PC-9 (cell line): ENCODE measurements around the gene FGF1. TPM values are rescaled to one million over a fixed set of nuclear protein-coding genes. Genes with fewer than 3 reads are reported as not detected.

Experiments used
- BruUV-seq: library from RNA; stranded (reverse); fragments of 400-500 nt; replicated peaks from 2 replicates; lab custom pipeline; 2021; lab: Mats Ljungman, UMichigan
- CTCF ChIA-PET: fragments of 300-600 bp; sonication (Branson Sonifier 250); formaldehyde crosslinking; loops from one replicate; lab custom pipeline; 2022; ENCODE audit warnings: antibody characterized with exemption; lab: Charles Lee
- POLR2A ChIA-PET: fragments of 300-600 bp; sonication (Branson Sonifier 250); formaldehyde crosslinking; loops from one replicate; lab custom pipeline; 2022; ENCODE audit warnings: antibody characterized with exemption; ENCODE audit not compliant: unreplicated experiment; lab: Charles Lee
- DNase-seq, 2 experiments: peaks; one replicate each; pipeline versions ENCODE4 v3.0.0 to v3.0.0-alpha.2; 2015 to 2022; ENCODE audit warnings: mixed read lengths in 1 of 2
- H2AFZ ChIP-seq: fragments of 200-600 bp; sonication (generic); 2 replicates; pipeline ENCODE4 v1.8.1; 2017; ENCODE audit warnings: antibody characterized with exemption
- H3F3A ChIP-seq: fragments of 200-600 bp; sonication (generic); 2 replicates; pipeline ENCODE4 v1.8.1; 2017; ENCODE audit warnings: antibody characterized with exemption, mild to moderate bottlenecking, low read depth; ENCODE audit not compliant: insufficient read depth
- H3K27ac ChIP-seq: fragments of 200-600 bp; sonication (generic); 2 replicates; pipeline ENCODE4 v1.6.1; 2016; ENCODE audit warnings: mixed run types
- H3K27me3 ChIP-seq: fragments of 200-600 bp; sonication (generic); 2 replicates; pipeline ENCODE4 v1.6.1; 2016; ENCODE audit warnings: low read depth, mixed run types; ENCODE audit not compliant: insufficient read depth
- H3K36me3 ChIP-seq: fragments of 200-600 bp; sonication (generic); 2 replicates; pipeline ENCODE4 v1.6.1; 2016; ENCODE audit warnings: low read depth, mixed run types
- H3K4me1 ChIP-seq: fragments of 200-600 bp; sonication (generic); replicated peaks from 2 replicates; pipeline ENCODE4 v1.6.1; 2016; ENCODE audit warnings: mixed run types; ENCODE audit not compliant: insufficient read depth
- H3K4me2 ChIP-seq: fragments of 200-600 bp; sonication (generic); 2 replicates; pipeline ENCODE4 v1.6.1; 2017; ENCODE audit warnings: mixed run types
- H3K4me3 ChIP-seq: fragments of 200-600 bp; sonication (generic); 2 replicates; pipeline ENCODE4 v1.6.1; 2016; ENCODE audit warnings: mixed run types
- H3K79me2 ChIP-seq: fragments of 200-600 bp; sonication (generic); 2 replicates; pipeline ENCODE4 v1.6.1; 2017; ENCODE audit warnings: low read depth, mixed run types
- H3K9me2 ChIP-seq: fragments of 200-600 bp; sonication (generic); 2 replicates; pipeline ENCODE4 v1.8.1; 2017; ENCODE audit warnings: mild to moderate bottlenecking; ENCODE audit not compliant: insufficient read depth
- H3K9me3 ChIP-seq: fragments of 200-600 bp; sonication (generic); 2 replicates; pipeline ENCODE4 v1.8.1; 2016; ENCODE audit warnings: low read depth; ENCODE audit not compliant: insufficient read depth
- H4K20me1 ChIP-seq: fragments of 200-600 bp; sonication (generic); 2 replicates; pipeline ENCODE4 v1.8.1; 2017; ENCODE audit not compliant: insufficient read depth
- CTCF ChIP-seq: fragments of 200-600 bp; sonication (generic); conservative IDR thresholded peaks from 2 replicates; pipeline ENCODE4 v1.6.1; 2017; ENCODE audit warnings: mixed run types, antibody characterized with exemption, mild to moderate bottlenecking, moderate library complexity
- EZH2 ChIP-seq: fragments of 200-600 bp; sonication (generic); IDR thresholded peaks from 2 replicates; pipeline ENCODE4 v1.8.0; 2017; ENCODE audit warnings: antibody characterized with exemption, low read depth
- intact Hi-C: fragments of 100-400 bp; cut with micrococcal nuclease; formaldehyde crosslinking; loops from one replicate; pipeline ENCODE4 v1.10.0; 2022; ENCODE audit not compliant: unreplicated experiment
- total RNA-seq: library from RNA; stranded (reverse); gene quantifications from 2 replicates; pipeline ENCODE4 v1.2.3, GENCODE V29; 2021

FGF1 gene
- total RNA-seq, 1 experiment from 2014 or later = 0.44 TPM

GRCh38 chr5:142617416-142618129 is 68.3 kb downstream of the FGF1 start:
- Histone ChIP-seq H3K4me3 (no peak overlapping the region), H4K20me1 (no peaks in the 10 kb centered on the region), H3K27ac (peak overlapping the region; percentile 25), H3K36me3 (no peaks in the 10 kb centered on the region), H3F3A (peaks cover 9% of the 10 kb centered on the region; the same call in 1 of the 2 replicates), H3K27me3 (no peaks in the 10 kb centered on the region), H2AFZ (no peak overlapping the region), H3K4me1 (peaks cover 24% of the 10 kb centered on the region), H3K9me2 (no peaks in the 10 kb centered on the region), H3K9me3 (0 out of 2 replicates have a peak, but pooled peaks cover 2% of the 10 kb centered on the region), H3K4me2 (no peak overlapping the region), H3K79me2 (no peaks in the 10 kb centered on the region)
- BruUV-seq = no TSS peak
- ChIA-PET POLR2A (no interaction called here), CTCF (interaction anchor here (0.7 kb wide), 1 partner anchor 28 kb away, joined by 4 read pairs; no protein-coding TSS in a partner anchor)
- no peak for DNase-seq
- TF ChIP-seq EZH2 (no peak), CTCF (no peak)
- intact Hi-C loops = no loop called here

- BruUV-seq = no TSS peak
- H3K4me1 ChIP-seq = peaks cover 14% of the 10 kb centered on the region
- peaks cover 9% of the 10 kb centered on the region; the same call in 1 of the 2 replicates for H3F3A ChIP-seq
- H3K36me3 ChIP-seq = no peaks in the 10 kb centered on the region
- CTCF ChIA-PET = interaction anchor here (0.9 kb wide), 1 partner anchor 11 kb away, joined by 3 read pairs; no protein-coding TSS in a partner anchor
- DNase-seq = no peak
- H3K9me3 ChIP-seq = 0 out of 2 replicates have a peak, but pooled peaks cover 2% of the 10 kb centered on the region
- intact Hi-C loops = no loop called here
- TF ChIP-seq CTCF = no peak
- TF ChIP-seq EZH2 = no peak
- no peak overlapping the region for H3K4me3 ChIP-seq
- no peak overlapping the region for H2AFZ ChIP-seq
- no peaks in the 10 kb centered on the region for H4K20me1 ChIP-seq
- no peaks in the 10 kb centered on the region for H3K79me2 ChIP-seq
- H3K27me3 ChIP-seq = no peaks in the 10 kb centered on the region
- H3K27ac ChIP-seq = no peak overlapping the region
- no peaks in the 10 kb centered on the region for H3K9me2 ChIP-seq
- H3K4me2 ChIP-seq = no peak overlapping the region
- POLR2A ChIA-PET = no interaction called here
Observed at GRCh38 chr5:142615948-142616347, 69.9 kb downstream of the FGF1 start.

- Histone ChIP-seq H3K4me3 (no peak overlapping the region), H3K27me3 (no peaks in the 10 kb centered on the region), H3K9me3 (no peaks in the 10 kb centered on the region), H2AFZ (no peak overlapping the region), H3K4me1 (peaks cover 13% of the 10 kb centered on the region; the same call in 1 of the 2 replicates), H3K4me2 (no peak overlapping the region), H3K79me2 (no peaks in the 10 kb centered on the region), H3F3A (peaks cover 13% of the 10 kb centered on the region; the same call in 1 of the 2 replicates), H3K9me2 (no peaks in the 10 kb centered on the region), H3K36me3 (no peaks in the 10 kb centered on the region), H4K20me1 (no peaks in the 10 kb centered on the region), H3K27ac (no peak overlapping the region)
- ChIA-PET CTCF (interaction anchor here (0.6 kb wide), 1 partner anchor 78 kb away, joined by 3 read pairs; no protein-coding TSS in a partner anchor), POLR2A (no interaction called here)
- BruUV-seq = no TSS peak
- TF ChIP-seq CTCF (no peak), EZH2 (no peak)
- DNase-seq = no peak
- intact Hi-C loops = loop anchor here (5.0 kb wide), 1 partner anchor 98 kb away; no protein-coding TSS in a partner anchor
Observed at GRCh38 chr5:142614054-142614453, 71.8 kb downstream of the FGF1 start.
